MM.1S (cell line): ENCODE results near the gene HGD.

Experiments
- CTCF ChIP-seq: fragments of 300-600 bp; sonication (generic); IDR thresholded peaks from 2 replicates; pipeline ENCODE4 v1.5.1; 2016; ENCODE audit warnings: antibody characterized with exemption, low read length, mixed read lengths
- EZH2 ChIP-seq: fragments of 300-600 bp; sonication (generic); optimal IDR thresholded peaks from 2 replicates; pipeline ENCODE3; 2017; ENCODE audit warnings: low read depth, mild to moderate bottlenecking, antibody characterized with exemption, low read length, mixed read lengths
- EZH2phosphoT487 ChIP-seq: fragments of 300-600 bp; sonication (generic); IDR thresholded peaks from 2 replicates; pipeline ENCODE4 v1.6.1; 2018; ENCODE audit warnings: antibody characterized with exemption, low read length

- TF ChIP-seq CTCF (peak; percentile 64), EZH2 (no peak), EZH2phosphoT487 (no peak)
These were observed 58.9 kb downstream of the HGD start for GRCh38 chr3:120622870-120623726.
